HepG2 (cell line): Measurements from ENCODE around the gene LCN12. TPM values are rescaled to one million over a fixed set of nuclear protein-coding genes. Genes with fewer than 3 reads are reported as not detected.

ENCODE experiments used
- ARNT2 ChIP-seq: sonication (generic); formaldehyde crosslinking; IDR thresholded peaks from 2 replicates; pipeline ENCODE4 v1.8.0; 2022; ENCODE audit warnings: mild to moderate bottlenecking, low read depth, missing genetic modification reagents, moderate library complexity
- ATF7-NPFF ChIP-seq: sonication (generic); formaldehyde crosslinking; IDR thresholded peaks from 2 replicates; pipeline ENCODE4 v1.8.1; 2023; ENCODE audit warnings: mild to moderate bottlenecking, low read depth, missing genetic modification reagents, moderate library complexity
- CBFB ChIP-seq: sonication (generic); formaldehyde crosslinking; IDR thresholded peaks from 2 replicates; pipeline ENCODE4 v1.4.0; 2020; ENCODE audit warnings: missing genetic modification reagents
- CCAR2 ChIP-seq: fragments of 200-400 bp; formaldehyde crosslinking; optimal IDR thresholded peaks from 2 replicates; pipeline ENCODE3; 2018; ENCODE audit warnings: low read depth, mild to moderate bottlenecking, low read length, moderate library complexity
- CEBPG ChIP-seq: IDR thresholded peaks from 2 replicates; pipeline ENCODE4 v1.6.1; 2016
- KAT8 ChIP-seq: IDR thresholded peaks from 2 replicates; pipeline ENCODE4 v1.6.1; 2016; ENCODE audit warnings: missing genetic modification reagents, missing compliant biosample characterization
- NFAT5 ChIP-seq: sonication (generic); formaldehyde crosslinking; IDR thresholded peaks from 2 replicates; pipeline ENCODE4 v1.4.0; 2020; ENCODE audit warnings: missing genetic modification reagents
- PHB2 ChIP-seq: fragments of 450-650 bp; IDR thresholded peaks from 2 replicates; pipeline ENCODE4 v1.6.1; 2018; ENCODE audit not compliant: partially characterized antibody
- PLSCR1 ChIP-seq: sonication (generic); formaldehyde crosslinking; IDR thresholded peaks from 2 replicates; pipeline ENCODE4 v1.5.0; 2020; ENCODE audit warnings: missing genetic modification reagents, mild to moderate bottlenecking, borderline replicate concordance
- POLR2AphosphoS5 ChIP-seq: IDR thresholded peaks from 2 replicates; pipeline ENCODE4 v1.6.1; 2012; ENCODE audit warnings: low read depth, low read length
- PPARG ChIP-seq: conservative IDR thresholded peaks from 2 replicates; pipeline ENCODE4 v1.6.1; 2016; ENCODE audit warnings: missing biosample characterization, missing genetic modification reagents
- RNF2 ChIP-seq: fragments of 450-650 bp; conservative IDR thresholded peaks from 2 replicates; pipeline ENCODE4 v1.6.1; 2016; ENCODE audit warnings: low read depth
- SIN3B ChIP-seq: fragments of 150-350 bp; IDR thresholded peaks from 2 replicates; pipeline ENCODE4 v1.6.1; 2014; ENCODE audit warnings: low read length
- SMAD3 ChIP-seq: sonication (generic); formaldehyde crosslinking; IDR thresholded peaks from 2 replicates; pipeline ENCODE4 v1.4.0; 2020; ENCODE audit warnings: missing genetic modification reagents
- TAF15 ChIP-seq: fragments of 200-400 bp; formaldehyde crosslinking; IDR thresholded peaks from one replicate; pipeline ENCODE4 v1.6.1; 2018; ENCODE audit warnings: mild to moderate bottlenecking, low read depth, low read length; ENCODE audit not compliant: poor library complexity, severe bottlenecking
- TBX2 ChIP-seq: sonication (generic); formaldehyde crosslinking; IDR thresholded peaks from 2 replicates; pipeline ENCODE4 v1.5.0; 2020; ENCODE audit warnings: missing genetic modification reagents, mild to moderate bottlenecking, borderline replicate concordance
- THRA ChIP-seq: sonication (generic); formaldehyde crosslinking; IDR thresholded peaks from 2 replicates; pipeline ENCODE4 v1.4.0; 2020; ENCODE audit warnings: missing genetic modification reagents, borderline replicate concordance
- ZNF33B ChIP-seq: sonication (generic); formaldehyde crosslinking; IDR thresholded peaks from 2 replicates; pipeline ENCODE4 v1.5.1; 2020; ENCODE audit warnings: mild to moderate bottlenecking, missing genetic modification reagents
- ZNF530 ChIP-seq: sonication (generic); formaldehyde crosslinking; IDR thresholded peaks from 2 replicates; pipeline ENCODE4 v1.5.0; 2020; ENCODE audit warnings: low read depth, mild to moderate bottlenecking, missing genetic modification reagents
- ZNF549 ChIP-seq: sonication (generic); formaldehyde crosslinking; IDR thresholded peaks from 2 replicates; pipeline ENCODE4 v1.5.0; 2020; ENCODE audit warnings: missing genetic modification reagents
- ZNF574 ChIP-seq: sonication (generic); formaldehyde crosslinking; IDR thresholded peaks from 2 replicates; pipeline ENCODE4 v1.4.0; 2020; ENCODE audit warnings: missing genetic modification reagents
- ZNF672 ChIP-seq: sonication (generic); formaldehyde crosslinking; IDR thresholded peaks from 2 replicates; pipeline ENCODE4 v1.8.1; 2022; ENCODE audit warnings: missing genetic modification reagents
- polyA plus RNA-seq, 8 experiments: library from polyadenylated mRNA; depleted of rRNA in 3 of 8; stranded (reverse) in 7 of 8; unstranded in 1 of 8; fragments of >200 nt; fragmentation: Illumina TruSeq in 4 of 8; extraction: Trizol in 4 of 8; gene quantifications; 2 replicates each; pipeline versions ENCODE4 v1.2.1 to v1.2.3, GENCODE V29; 2011 to 2016; ENCODE audit warnings: low read depth in 4 of 8, missing spikeins in 1 of 8, mixed read lengths in 1 of 8; ENCODE audit not compliant: insufficient read depth in 1 of 8
- total RNA-seq, 5 experiments: library from RNA; depleted of rRNA; stranded (reverse); fragments of >200 nt; fragmentation: Illumina TruSeq; extraction: Trizol; gene quantifications; 2 replicates each; pipeline ENCODE4 v1.2.3, GENCODE V29; 2016; ENCODE audit warnings: low read depth in 1 of 5

LCN12 gene
- total and polyA plus RNA-seq, 2 of the 13 experiments (the other 11 are each of a cell fraction or from before 2014, with no cell fraction given): 3.4 to 6.9 TPM

GRCh38 chr9:136947955-136948510, 4.0 kb upstream of the LCN12 start (continued):
- TF ChIP-seq ARNT2 (CRISPR knock-in tag) (no peak), ZNF549 (CRISPR knock-in tag) (no peak), PPARG (no peak), RNF2 (no peak), ZNF530 (CRISPR knock-in tag) (no peak), NFAT5 (CRISPR knock-in tag) (no peak), THRA (CRISPR knock-in tag) (peak; percentile 84; the same call in 1 of the 2 replicates), CBFB (CRISPR knock-in tag) (no peak), TBX2 (CRISPR knock-in tag) (no peak), ZNF672 (CRISPR knock-in tag) (no peak), PLSCR1 (no peak), CEBPG (CRISPR knock-in tag) (no peak), TAF15 (no peak), SMAD3 (CRISPR knock-in tag) (no peak), POLR2AphosphoS5 (no peak), SIN3B (no peak), ATF7-NPFF (no peak), CCAR2 (no peak), ZNF33B (CRISPR knock-in tag) (no peak), ZNF574 (CRISPR knock-in tag) (0 out of 2 replicates have a peak, but pooled peaks have one; percentile 34), PHB2 (no peak), KAT8 (CRISPR knock-in tag) (no peak)
